HG02852 (cell line): ENCODE measurements around the gene RPL10.

Experiments used
- ATAC-seq: cut with Tn5 transposase; IDR thresholded peaks from one replicate; pipeline ENCODE4 v1.9.1; 2021; ENCODE audit warnings: mild to moderate bottlenecking, moderate library complexity; ENCODE audit not compliant: unreplicated experiment

The RPL10 gene

GRCh38 chrX:154443992-154444754 lies 46.0 kb downstream of the RPL10 start, which contains the start of gene FAM50A:
Gene FAM50A, plus strand, starts transcription at chrX:154444141. Its CDS starts 95 bp downstream, at chrX:154444236.
- peak; percentile 72 for ATAC-seq

- ATAC-seq, result no peak
These were observed 46.6 kb downstream of the RPL10 start for GRCh38 chrX:154444755-154445246.

GRCh38 chrX:154445776-154446175 lies 47.6 kb downstream of the RPL10 start:
- no peak for ATAC-seq

- ATAC-seq, result no peak
These were observed 48.3 kb downstream of the RPL10 start for GRCh38 chrX:154446430-154446829.

- no peak for ATAC-seq
These were observed 50.3 kb downstream of the RPL10 start for GRCh38 chrX:154448484-154448883.

- ATAC-seq, result no peak
These were observed 51.4 kb downstream of the RPL10 start for GRCh38 chrX:154449618-154450017.

- ATAC-seq, result no peak
These were observed 52.1 kb downstream of the RPL10 start for GRCh38 chrX:154450312-154450711.
